ENCODE data around the gene MON1B. TPM values are rescaled to one million over a fixed set of nuclear protein-coding genes. Genes with fewer than 3 reads are reported as not detected.
A peak's percentile ranks its signal among the peaks of the same experiment; 100 is the strongest.

The MON1B gene
- total and polyA plus RNA-seq, 2 of the 4 experiments (the other 2 are of a cell fraction), result 5.2 to 19.2 TPM

DNA sequence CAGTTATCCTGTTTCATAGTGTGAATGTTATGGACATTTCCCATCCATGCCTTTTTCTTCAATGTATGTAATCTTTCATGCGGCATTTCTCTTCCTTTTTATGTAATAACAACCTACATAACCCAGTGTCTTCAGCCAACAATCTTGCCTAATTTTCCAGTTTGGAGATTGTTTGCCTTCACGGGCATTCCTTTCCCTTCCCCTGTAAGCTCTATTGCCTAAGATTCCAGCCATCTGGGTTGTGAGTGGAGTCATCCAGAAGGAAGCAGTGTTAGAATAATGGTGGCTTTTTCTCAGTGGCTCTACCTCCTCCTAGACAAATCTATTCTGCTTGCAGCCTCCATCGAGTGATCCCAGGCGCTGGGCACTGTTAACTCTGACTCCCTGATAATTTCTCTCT is 30.5 kb downstream of the MON1B start:
- Histone ChIP-seq H3K9ac (ENCODE audit: low read depth, low read length) (no peak overlapping the region), H2AK5ac (ENCODE audit: low read depth, low read length) (no peak overlapping the region), H3K9me3 (ENCODE audit: control insufficient read depth, insufficient read depth, low read length) (no peaks in the 10 kb centered on the region), H2AK9ac (replicated peaks; ENCODE audit: low read depth, low read length, poor library complexity) (no peak overlapping the region), H3K14ac (replicated peaks; ENCODE audit: low read depth, low read length) (no peak overlapping the region), H2BK20ac (ENCODE audit: low read depth, low read length) (no peak overlapping the region), H3K56ac (ENCODE audit: extremely low read depth, insufficient read depth, low read length) (no peak overlapping the region), H4K91ac (ENCODE audit: insufficient read depth, low read depth, low read length) (no peak overlapping the region), H3K4me3 (ENCODE audit: insufficient read depth, low read depth, low read length) (no peak overlapping the region), H3K79me1 (ENCODE audit: low read depth in 1 of 2, low read length in 2 of 2) (no peaks in the 10 kb centered on the region), H2BK15ac (ENCODE audit: low read depth, low read length) (no peak overlapping the region), H3K9me1 (ENCODE audit: insufficient read depth, low read length) (no peaks in the 10 kb centered on the region), H3K4me1 (ENCODE audit: control insufficient read depth, insufficient read depth, low read length) (peaks cover 2% of the 10 kb centered on the region; the same call in 1 of the 2 replicates), H2BK5ac (ENCODE audit: low read depth, low read length, poor library complexity, severe bottlenecking) (no peak overlapping the region), H3K36me3 (ENCODE audit: control insufficient read depth, insufficient read depth, low read length) (no peaks in the 10 kb centered on the region), H4K20me1 (ENCODE audit: insufficient read depth, low read length) (no peaks in the 10 kb centered on the region; the same call in 1 of the 2 replicates), H3K23ac (ENCODE audit: low read depth, low read length) (no peak overlapping the region), H2BK120ac (ENCODE audit: low read depth, low read length) (no peak overlapping the region), H3K18ac (ENCODE audit: low read depth, low read length) (no peak overlapping the region), H4K5ac (ENCODE audit: low read depth, low read length) (no peak overlapping the region), H3K4ac (ENCODE audit: low read depth, low read length) (no peak overlapping the region), H2AFZ (replicated peaks; ENCODE audit: low read length, poor library complexity) (no peak overlapping the region), H3K27ac (ENCODE audit: insufficient read depth, low read length) (no peak overlapping the region), H3K27me3 (ENCODE audit: control insufficient read depth, insufficient read depth, low read length) (peaks cover 2% of the 10 kb centered on the region; the same call in 1 of the 2 replicates), H3K4me2 (ENCODE audit: low read depth, low read length) (no peak overlapping the region), H4K8ac (ENCODE audit: low read depth in 2 of 2, low read length in 2 of 2) (no peak overlapping the region)
- BruUV-seq (replicated peaks), result no TSS peak
- ChIA-PET CTCF (no interaction called here), POLR2A (ENCODE audit: unreplicated experiment) (no interaction called here)
- TF ChIP-seq FOS (IDR thresholded peaks at IDR 0.05; ENCODE audit: low read depth, low read length) (no peak), CHD1 (IDR thresholded peaks at IDR 0.05; ENCODE audit: low read depth, low read length) (no peak), MAFK (IDR thresholded peaks at IDR 0.05; ENCODE audit: low read depth, low read length) (no peak), NFE2L2 (IDR thresholded peaks at IDR 0.05; ENCODE audit: low read depth, low read length) (no peak), RCOR1 (IDR thresholded peaks at IDR 0.05; ENCODE audit: insufficient replicate concordance, low read length) (no peak), SMC3 (IDR thresholded peaks at IDR 0.05; ENCODE audit: low read depth, low read length) (no peak), MXI1 (IDR thresholded peaks at IDR 0.05; ENCODE audit: borderline replicate concordance, low read depth, low read length) (no peak), RFX5 (IDR thresholded peaks at IDR 0.05; ENCODE audit: low read depth, low read length) (no peak)
- TF ChIP-seq, protein P1, sequence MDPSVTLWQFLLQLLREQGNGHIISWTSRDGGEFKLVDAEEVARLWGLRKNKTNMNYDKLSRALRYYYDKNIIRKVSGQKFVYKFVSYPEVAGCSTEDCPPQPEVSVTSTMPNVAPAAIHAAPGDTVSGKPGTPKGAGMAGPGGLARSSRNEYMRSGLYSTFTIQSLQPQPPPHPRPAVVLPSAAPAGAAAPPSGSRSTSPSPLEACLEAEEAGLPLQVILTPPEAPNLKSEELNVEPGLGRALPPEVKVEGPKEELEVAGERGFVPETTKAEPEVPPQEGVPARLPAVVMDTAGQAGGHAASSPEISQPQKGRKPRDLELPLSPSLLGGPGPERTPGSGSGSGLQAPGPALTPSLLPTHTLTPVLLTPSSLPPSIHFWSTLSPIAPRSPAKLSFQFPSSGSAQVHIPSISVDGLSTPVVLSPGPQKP (IDR thresholded peaks at IDR 0.05; ENCODE audit: borderline replicate concordance, low read depth, low read length), result no peak
- TF ChIP-seq, protein P2, sequence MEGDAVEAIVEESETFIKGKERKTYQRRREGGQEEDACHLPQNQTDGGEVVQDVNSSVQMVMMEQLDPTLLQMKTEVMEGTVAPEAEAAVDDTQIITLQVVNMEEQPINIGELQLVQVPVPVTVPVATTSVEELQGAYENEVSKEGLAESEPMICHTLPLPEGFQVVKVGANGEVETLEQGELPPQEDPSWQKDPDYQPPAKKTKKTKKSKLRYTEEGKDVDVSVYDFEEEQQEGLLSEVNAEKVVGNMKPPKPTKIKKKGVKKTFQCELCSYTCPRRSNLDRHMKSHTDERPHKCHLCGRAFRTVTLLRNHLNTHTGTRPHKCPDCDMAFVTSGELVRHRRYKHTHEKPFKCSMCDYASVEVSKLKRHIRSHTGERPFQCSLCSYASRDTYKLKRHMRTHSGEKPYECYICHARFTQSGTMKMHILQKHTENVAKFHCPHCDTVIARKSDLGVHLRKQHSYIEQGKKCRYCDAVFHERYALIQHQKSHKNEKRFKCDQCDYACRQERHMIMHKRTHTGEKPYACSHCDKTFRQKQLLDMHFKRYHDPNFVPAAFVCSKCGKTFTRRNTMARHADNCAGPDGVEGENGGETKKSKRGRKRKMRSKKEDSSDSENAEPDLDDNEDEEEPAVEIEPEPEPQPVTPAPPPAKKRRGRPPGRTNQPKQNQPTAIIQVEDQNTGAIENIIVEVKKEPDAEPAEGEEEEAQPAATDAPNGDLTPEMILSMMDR (conservative IDR thresholded peaks at IDR 0.05; ENCODE audit: low read depth, low read length), result no peak
- DNase-seq (peak; percentile 13), ATAC-seq (ENCODE audit: low read depth) (peak; percentile 76)
- dilution Hi-C loops (cut with HindIII; ENCODE audit: low sequenced_read_pairs, unreplicated experiment), result no loop called here
- in situ Hi-C loops (cut with MboI; ENCODE audit: low sequenced_read_pairs), result no loop called here
- intact Hi-C loops (cut with micrococcal nuclease), result no loop called here
- no CpG with 5 or more reads among the region's 4 CpGs for WGBS, 2 experiments (ENCODE audit: extremely low coverage in 2 of 2, insufficient read length in 1 of 2)
